CD1c-positive myeloid dendritic cell (primary cell): ENCODE measurements around the gene SIRT1.
"Not testable (repeated sequence)": the region's sequence is repeated elsewhere in the genome, so short reads cannot be mapped to it uniquely, and the experiment has no call there.

Experiments
- DNase-seq: peaks from one replicate; pipeline ENCODE4 v3.0.0-alpha.2; 2016; ENCODE audit errors: extremely low spot score

SIRT1 gene

GRCh38 chr10:67875340-67876238 is 8.9 kb upstream of the SIRT1 start:
- no peak for DNase-seq

GRCh38 chr10:67877421-67877820 is 7.0 kb upstream of the SIRT1 start:
- DNase-seq: not testable (repeated sequence)

- DNase-seq: no peak
Observed at GRCh38 chr10:67878133-67878532, 6.3 kb upstream of the SIRT1 start.

DNA sequence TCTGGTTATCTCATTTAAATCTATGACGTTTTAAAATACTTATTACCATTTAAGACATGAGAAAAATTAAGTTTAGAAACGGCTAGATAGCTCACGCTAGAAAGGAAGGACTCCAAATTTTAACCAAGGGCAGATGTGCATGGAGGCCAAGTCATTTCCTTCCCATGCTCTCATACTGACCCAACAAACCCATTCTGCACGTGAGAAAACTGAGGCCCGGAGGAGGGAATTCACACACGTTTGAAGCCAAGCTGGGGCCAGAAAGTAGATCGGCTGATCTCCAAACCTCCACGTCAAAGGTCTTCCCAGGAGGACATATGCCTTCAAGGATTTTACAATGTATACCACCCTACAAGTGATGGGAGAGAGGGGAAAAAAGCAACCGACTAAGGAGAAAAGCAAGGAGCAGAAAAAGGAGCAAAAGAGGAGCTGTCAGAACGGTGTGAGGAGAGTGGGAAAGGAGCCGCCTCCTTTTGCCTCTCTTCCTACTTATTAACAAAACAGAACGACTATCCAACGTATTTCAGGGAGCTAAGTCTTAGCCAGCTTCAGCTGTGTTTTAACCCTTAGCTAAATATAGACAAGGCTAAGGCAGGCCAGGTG is 645 bp upstream of the SIRT1 start:
- DNase-seq: no peak

DNA sequence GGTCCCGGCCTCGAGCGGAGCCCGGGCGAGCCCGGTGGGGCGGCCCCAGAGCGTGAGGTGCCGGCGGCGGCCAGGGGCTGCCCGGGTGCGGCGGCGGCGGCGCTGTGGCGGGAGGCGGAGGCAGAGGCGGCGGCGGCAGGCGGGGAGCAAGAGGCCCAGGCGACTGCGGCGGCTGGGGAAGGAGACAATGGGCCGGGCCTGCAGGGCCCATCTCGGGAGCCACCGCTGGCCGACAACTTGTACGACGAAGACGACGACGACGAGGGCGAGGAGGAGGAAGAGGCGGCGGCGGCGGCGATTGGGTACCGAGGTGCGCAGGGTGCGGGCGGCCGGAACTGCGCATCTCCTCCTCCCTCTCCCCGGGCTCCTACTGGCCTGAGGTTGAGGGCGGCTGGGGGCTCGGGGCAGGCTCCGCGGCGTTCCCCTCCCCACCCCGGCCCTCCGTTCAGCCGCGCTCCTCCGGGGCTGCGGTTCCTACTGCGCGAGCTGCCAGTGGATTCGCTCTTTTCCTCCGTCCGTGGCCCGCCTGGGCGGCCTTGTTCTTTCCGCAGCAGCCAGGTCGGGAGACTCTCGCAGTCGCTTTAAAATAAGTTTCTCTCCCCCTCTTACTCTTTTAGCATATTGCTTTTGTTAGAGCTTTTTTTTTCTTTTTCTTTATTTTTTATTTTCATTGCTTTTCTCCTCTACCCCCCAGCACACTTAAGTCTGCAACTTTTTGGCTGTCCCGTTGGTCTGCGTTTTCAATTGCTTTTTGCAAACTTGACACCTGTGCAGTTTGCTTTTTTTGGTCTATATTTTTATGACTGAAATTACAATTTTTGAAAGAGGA is 600 bp downstream of the SIRT1 start:
- peak; percentile 87 for DNase-seq

- DNase-seq: no peak
Observed at GRCh38 chr10:67893637-67894036, 9.2 kb downstream of the SIRT1 start.

GRCh38 chr10:67903581-67903980 is 19.1 kb downstream of the SIRT1 start:
- no peak for DNase-seq

DNA sequence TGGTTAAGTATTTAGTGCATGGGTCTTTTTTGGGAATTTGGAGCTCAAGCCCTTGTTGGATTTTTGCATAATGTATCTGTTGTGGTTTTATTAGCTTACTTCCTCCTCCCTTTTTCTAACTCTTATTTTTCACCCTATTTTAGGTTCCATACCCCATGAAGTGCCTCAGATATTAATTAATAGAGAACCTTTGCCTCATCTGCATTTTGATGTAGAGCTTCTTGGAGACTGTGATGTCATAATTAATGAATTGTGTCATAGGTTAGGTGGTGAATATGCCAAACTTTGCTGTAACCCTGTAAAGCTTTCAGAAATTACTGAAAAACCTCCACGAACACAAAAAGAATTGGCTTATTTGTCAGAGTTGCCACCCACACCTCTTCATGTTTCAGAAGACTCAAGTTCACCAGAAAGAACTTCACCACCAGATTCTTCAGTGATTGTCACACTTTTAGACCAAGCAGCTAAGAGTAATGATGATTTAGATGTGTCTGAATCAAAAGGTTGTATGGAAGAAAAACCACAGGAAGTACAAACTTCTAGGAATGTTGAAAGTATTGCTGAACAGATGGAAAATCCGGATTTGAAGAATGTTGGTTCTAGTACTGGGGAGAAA is 28.0 kb downstream of the SIRT1 start:
- no peak for DNase-seq

DNA sequence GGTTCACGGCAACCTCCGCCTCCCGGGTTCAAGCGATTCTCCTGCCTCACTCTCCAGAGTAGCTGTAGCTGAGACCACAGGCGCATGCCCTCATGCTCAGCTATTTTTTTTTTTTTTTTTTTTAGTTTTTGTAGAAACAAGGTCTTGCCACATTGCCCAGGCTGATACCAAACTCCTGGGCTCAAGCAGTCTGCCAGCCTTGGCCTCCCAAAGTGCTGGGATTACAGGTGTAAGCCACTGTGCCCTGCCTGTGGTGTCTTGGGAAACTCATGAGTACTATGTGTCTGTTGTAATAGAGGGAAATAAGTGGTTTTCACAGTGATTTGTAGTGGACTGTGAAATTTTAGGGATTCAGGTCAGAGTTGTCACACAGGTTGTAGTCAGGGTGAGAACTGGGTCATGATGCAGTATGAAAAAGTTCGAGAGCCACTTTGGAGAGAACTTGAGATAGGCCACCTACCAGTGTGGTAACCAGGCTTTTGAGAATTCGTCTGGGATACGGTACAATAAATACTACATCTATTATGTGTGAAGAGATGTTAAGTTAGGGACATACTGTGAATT is 30.4 kb downstream of the SIRT1 start:
- DNase-seq: no peak

GRCh38 chr10:67917169-67917568 is 32.7 kb downstream of the SIRT1 start:
- no peak for DNase-seq

DNA sequence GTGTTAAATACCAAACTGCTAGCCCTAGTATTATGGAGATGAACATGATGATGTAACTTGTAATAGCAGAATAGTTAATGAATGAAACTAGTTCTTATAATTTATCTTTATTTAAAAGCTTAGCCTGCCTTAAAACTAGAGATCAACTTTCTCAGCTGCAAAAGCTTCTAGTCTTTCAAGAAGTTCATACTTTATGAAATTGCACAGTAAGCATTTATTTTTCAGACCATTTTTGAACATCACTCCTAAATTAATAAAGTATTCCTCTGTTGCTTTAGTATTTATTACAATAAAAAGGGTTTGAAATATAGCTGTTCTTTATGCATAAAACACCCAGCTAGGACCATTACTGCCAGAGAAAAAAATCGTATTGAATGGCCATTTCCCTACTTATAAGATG is 33.2 kb downstream of the SIRT1 start:
- no peak for DNase-seq

- no peak for DNase-seq
Observed at GRCh38 chr10:67921065-67921464, 36.6 kb downstream of the SIRT1 start.

- DNase-seq: no peak
Observed at GRCh38 chr10:67923551-67923950, 39.1 kb downstream of the SIRT1 start.

DNA sequence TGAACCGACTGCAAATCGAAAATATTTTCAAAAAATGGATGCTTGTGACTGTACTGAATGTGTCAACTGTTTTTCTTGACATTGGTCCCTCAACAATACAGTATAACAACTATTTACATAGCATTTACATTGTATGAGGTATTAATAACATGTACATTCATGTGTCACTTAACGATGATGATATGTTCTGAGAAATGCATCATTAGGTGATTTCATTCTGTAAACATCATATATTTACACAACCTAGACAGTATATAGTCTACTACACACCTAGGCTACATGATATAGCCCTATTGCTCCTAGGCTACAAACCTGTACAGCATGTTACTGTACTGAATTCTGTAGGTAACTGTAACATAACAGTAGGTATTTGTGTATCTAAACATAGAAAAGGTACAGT is 39.7 kb downstream of the SIRT1 start:
- no peak for DNase-seq

GRCh38 chr10:67925449-67926005 is 41.1 kb downstream of the SIRT1 start:
- no peak for DNase-seq

DNA sequence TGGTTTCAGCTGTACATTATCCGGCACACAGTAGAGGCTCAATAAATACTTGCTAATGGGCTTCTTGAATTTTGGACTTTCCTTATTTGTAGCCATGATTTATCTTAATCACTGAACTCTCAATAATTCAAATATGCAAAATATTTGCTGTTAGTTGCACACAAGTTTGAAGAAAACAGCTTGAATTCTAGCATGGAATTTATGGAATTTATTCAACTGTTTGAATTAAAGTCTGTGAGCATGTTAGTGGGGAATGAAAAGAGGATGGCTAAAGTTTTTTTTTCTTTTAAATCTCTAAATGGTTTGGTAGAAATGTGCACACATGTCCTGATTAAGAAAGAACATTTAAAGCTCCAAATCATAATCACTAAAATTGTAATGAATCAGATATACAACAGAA is 42.5 kb downstream of the SIRT1 start:
- DNase-seq: no peak

DNA sequence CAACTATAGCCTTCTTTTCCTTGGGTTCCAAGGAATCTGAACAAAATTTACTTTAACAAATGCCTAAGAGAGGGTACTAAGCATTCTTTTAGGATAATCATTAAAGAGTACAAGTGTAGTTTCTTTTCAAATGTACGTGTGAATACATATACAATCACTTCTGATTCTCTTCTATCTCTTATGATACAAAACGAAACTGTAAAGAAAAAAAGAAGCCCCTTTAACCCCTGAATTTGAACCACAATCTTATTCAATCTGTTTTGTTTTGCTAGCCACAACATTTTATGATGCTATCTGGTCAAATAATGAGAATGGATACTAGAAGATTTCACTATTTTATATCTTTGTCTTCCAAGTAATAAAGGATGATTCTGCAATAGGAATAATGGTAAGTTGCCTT is 48.7 kb downstream of the SIRT1 start:
- DNase-seq: no peak

DNA sequence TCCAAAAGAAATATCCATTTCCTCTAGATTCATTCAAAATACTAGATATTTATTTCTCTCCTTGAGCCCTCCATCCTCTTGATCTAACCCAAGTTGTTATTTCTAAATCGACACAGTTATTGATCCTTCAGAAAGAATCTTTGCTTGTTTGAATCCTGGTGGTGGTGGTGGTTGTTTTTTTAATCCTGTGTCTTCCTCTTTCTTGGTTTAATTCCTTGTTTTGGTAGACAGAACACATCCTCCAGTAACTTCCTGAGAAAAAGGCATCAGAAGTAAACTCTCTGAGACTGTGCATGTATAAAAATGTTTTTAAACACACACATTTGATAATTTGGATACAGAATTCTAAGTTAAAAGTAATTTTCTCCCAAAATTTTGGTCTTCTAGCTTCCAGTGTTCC is 49.9 kb downstream of the SIRT1 start:
- peak; percentile 55 for DNase-seq

GRCh38 chr10:67935223-67935622 is 50.8 kb downstream of the SIRT1 start:
- DNase-seq: no peak

DNA sequence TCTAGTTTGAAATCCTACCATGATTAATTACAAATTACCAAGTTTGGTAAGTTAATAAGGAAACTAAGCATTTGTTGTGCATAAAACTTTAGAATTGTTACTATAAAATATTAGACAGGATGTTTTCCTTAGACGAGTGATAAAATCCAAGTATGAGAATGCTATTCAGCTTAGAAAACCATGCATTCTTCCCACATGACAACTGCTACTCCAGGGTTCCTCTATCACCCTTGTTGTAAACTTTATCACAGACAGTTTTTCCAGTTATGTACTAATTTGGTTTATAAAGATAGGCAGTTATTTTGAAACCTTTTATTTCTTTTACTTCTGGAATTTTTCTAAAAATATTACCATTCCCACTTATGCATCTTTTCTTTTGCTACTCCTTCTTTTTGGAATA is 52.0 kb downstream of the SIRT1 start:
- DNase-seq: no peak

GRCh38 chr10:67943917-67944316 is 59.5 kb downstream of the SIRT1 start:
- DNase-seq: no peak
